ENCODE results near the gene ACAA1. TPM values are rescaled to one million over a fixed set of nuclear protein-coding genes. Genes with fewer than 3 reads are reported as not detected.
A peak's percentile ranks its signal among the peaks of the same experiment; 100 is the strongest.

ACAA1 gene
- polyA plus RNA-seq, 1 experiment: 47.6 TPM

DNA sequence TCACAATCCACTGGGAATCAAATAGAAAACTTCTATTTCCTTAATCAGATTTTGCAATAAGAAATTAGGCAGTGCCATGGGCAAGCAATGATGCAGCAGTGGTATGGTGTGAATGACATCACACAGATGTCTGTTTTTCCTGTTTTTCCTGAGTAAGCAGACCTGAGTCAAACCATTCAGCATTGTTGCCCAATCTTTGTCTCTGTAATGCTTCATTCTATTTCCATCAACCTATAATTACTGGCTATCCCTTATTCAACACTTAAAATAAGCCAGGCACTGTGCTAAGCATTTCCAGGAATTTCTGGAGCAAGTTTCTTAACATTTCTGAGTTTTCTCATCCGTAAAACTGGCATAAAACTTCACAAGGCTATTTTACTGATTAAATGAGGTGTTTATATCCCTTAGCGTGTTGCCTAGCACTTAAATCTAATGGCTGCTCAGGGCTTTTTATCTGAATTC, 17.1 kb upstream of the ACAA1 start:
- Histone ChIP-seq H3K4me3 (ENCODE audit: low read depth, low read length) (no peak overlapping the region), H3K9me3 (ENCODE audit: control insufficient read depth, insufficient read depth, low read length) (no peaks in the 10 kb centered on the region), H3K27ac (ENCODE audit: low read depth, low read length) (no peak overlapping the region), H3K27me3 (ENCODE audit: control insufficient read depth, insufficient read depth, low read length) (no peaks in the 10 kb centered on the region)
- ChIA-PET POLR2A (interaction anchor here (0.8 kb wide), 1 partner anchor 17 kb away, joined by 3 read pairs; the partner anchor contains the start of gene ACAA1), CTCF (interaction anchor here (1.5 kb wide), 1 partner anchor 10 kb away, joined by 4 read pairs; no protein-coding TSS in a partner anchor)
- TF ChIP-seq, protein P1, sequence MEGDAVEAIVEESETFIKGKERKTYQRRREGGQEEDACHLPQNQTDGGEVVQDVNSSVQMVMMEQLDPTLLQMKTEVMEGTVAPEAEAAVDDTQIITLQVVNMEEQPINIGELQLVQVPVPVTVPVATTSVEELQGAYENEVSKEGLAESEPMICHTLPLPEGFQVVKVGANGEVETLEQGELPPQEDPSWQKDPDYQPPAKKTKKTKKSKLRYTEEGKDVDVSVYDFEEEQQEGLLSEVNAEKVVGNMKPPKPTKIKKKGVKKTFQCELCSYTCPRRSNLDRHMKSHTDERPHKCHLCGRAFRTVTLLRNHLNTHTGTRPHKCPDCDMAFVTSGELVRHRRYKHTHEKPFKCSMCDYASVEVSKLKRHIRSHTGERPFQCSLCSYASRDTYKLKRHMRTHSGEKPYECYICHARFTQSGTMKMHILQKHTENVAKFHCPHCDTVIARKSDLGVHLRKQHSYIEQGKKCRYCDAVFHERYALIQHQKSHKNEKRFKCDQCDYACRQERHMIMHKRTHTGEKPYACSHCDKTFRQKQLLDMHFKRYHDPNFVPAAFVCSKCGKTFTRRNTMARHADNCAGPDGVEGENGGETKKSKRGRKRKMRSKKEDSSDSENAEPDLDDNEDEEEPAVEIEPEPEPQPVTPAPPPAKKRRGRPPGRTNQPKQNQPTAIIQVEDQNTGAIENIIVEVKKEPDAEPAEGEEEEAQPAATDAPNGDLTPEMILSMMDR (IDR thresholded peaks at IDR 0.05; ENCODE audit: low read depth, low read length): no peak
- DNase-seq (ENCODE audit: low read depth, low spot score): peak; percentile 29

DNA sequence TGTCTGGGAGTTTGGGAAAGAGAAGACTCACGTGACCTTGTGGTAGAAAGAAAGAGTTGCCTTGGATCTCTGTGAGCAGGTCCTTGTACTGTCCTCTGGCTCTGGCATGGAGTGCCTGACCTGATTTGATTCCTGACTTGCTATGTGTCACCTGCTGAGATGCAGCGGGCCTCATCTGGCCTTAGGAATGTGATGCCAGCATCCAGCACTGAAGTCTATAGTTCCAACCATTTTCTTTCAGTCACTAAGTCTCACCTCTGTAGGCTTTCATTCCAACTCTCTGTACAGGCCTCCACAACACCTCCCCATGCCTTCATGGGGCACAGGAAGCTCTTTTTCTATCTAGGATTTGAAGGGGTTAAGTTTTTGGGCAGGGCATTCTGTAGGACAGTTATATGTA, 16.3 kb upstream of the ACAA1 start:
- ChIA-PET POLR2A (no interaction called here), CTCF (interaction anchor here (0.6 to 1.5 kb wide), 3 partner anchors 10 to 1484 kb away, joined by 3 to 4 read pairs (median 3); partner anchors contain the start of gene XYLB)

DNA sequence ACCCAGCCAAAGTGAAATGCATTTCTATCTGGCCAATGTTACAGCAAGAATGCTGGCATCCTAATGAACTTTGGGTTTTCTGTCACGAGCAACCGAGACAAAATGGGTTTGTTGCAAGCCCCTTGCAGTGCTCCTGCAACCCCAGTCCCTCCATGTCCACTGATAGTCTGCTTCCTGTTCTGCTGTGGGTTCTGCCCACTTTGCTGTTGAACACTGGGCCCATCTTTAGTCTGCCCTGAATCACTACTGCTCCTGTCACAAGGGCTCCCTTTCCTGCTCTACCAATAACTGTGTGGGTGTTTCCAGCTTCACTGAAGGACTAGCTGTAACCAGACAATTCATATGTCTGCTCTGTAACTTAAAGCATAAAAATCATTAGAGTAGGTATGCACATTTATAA, 15.7 kb upstream of the ACAA1 start:
- TF ChIP-seq, protein P1 (IDR thresholded peaks at IDR 0.05; ENCODE audit: low read depth, low read length): no peak
- Histone ChIP-seq H3K9me3 (ENCODE audit: control insufficient read depth, insufficient read depth, low read length) (no peaks in the 10 kb centered on the region), H3K27ac (ENCODE audit: low read depth, low read length) (no peak overlapping the region), H3K27me3 (ENCODE audit: control insufficient read depth, insufficient read depth, low read length) (no peaks in the 10 kb centered on the region), H3K4me3 (ENCODE audit: low read depth, low read length) (no peak overlapping the region)
- DNase-seq (ENCODE audit: low read depth, low spot score): no peak
- ChIA-PET CTCF (interaction anchor here (0.6 to 1.5 kb wide), 3 partner anchors 11 to 194 kb away, joined by 3 to 16 read pairs (median 4); partner anchors contain the start of gene XYLB), POLR2A (no interaction called here)

More for the DNA sequence above, 16.3 kb upstream of the ACAA1 start:
- TF ChIP-seq, protein P1 (IDR thresholded peaks at IDR 0.05; ENCODE audit: low read depth, low read length): no peak
- Histone ChIP-seq H3K4me3 (ENCODE audit: low read depth, low read length) (no peak overlapping the region), H3K27ac (ENCODE audit: low read depth, low read length) (no peak overlapping the region), H3K27me3 (ENCODE audit: control insufficient read depth, insufficient read depth, low read length) (no peaks in the 10 kb centered on the region), H3K9me3 (ENCODE audit: control insufficient read depth, insufficient read depth, low read length) (no peaks in the 10 kb centered on the region)
- DNase-seq (ENCODE audit: low read depth, low spot score): no peak

DNA sequence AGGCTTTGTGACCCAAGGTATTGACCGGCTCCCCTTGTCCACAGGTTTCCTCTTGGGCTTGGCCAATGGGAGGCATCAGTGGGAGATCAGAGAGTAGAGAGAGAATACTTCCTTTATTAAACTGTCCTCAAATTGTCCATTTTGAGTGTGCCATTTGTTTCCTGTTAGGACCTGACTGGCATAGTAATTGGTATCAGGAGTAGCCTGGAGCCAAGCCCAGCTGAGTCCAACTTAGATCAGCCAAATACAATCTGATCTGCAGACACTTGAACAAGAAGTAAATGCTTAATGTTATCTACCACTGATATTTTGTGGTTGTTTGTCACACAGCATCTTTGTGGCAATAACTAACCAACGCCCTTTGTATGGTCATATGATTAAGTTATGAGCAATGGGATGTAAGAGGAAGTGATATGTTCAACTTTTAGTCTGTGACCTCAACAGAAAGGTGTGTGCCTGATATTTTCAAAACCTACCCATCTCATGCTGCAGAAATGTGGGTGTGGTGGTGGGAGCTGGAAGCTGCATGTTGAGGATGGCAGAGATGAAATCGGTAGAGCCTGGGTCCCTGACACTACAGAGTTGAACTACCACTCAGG, 14.8 kb upstream of the ACAA1 start:
- Histone ChIP-seq H3K27me3 (ENCODE audit: control insufficient read depth, insufficient read depth, low read length) (no peaks in the 10 kb centered on the region), H3K27ac (ENCODE audit: low read depth, low read length) (no peak overlapping the region), H3K9me3 (ENCODE audit: control insufficient read depth, insufficient read depth, low read length) (no peaks in the 10 kb centered on the region), H3K4me3 (ENCODE audit: low read depth, low read length) (no peak overlapping the region)
- DNase-seq (ENCODE audit: low read depth, low spot score): no peak
- POLR2A ChIA-PET: no interaction called here
- TF ChIP-seq, protein P1 (IDR thresholded peaks at IDR 0.05; ENCODE audit: low read depth, low read length): no peak
- CTCF ChIA-PET: interaction anchor here (0.7 kb wide), 1 partner anchor 80 kb away, joined by 7 read pairs; no protein-coding TSS in a partner anchor

DNA sequence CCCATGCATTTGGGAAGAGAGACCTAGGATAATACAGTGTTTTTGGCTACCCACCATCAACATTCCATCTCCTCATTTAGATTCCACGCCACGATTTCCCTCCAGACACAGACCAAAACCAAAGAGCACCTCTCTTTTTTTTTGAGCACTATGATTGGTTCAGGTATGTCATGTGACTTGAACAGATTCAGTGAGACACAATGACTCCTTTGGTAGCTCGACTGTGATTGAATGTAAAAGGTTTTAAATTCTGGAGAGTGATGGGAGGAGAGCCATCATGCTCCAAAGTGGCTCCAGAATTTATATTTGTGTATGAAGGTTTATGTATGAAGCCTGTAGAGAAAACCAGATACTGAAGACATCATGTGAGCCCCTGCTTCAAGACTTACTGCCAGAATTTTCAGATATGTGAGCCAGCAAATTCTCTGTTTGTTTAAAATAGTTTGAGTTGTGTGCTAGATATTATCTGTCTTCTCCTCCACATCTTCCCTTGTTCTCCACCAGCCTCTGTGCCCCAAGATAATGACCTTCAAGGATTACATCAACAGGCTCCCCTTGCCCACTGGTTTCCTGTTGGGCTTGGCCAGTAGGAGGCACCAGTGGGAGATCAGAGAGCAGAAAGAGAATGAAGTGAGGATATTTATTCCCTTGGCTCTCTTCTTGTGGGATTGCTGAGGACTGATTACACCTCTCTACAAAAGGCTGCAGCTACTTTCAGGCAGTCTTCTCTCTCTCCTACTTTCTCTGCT, 14.0 kb upstream of the ACAA1 start:
- TF ChIP-seq, protein P1 (IDR thresholded peaks at IDR 0.05; ENCODE audit: low read depth, low read length): peak; percentile 17; the same call in 1 of the 2 replicates
- Histone ChIP-seq H3K9me3 (ENCODE audit: control insufficient read depth, insufficient read depth, low read length) (no peaks in the 10 kb centered on the region; the same call in 1 of the 2 replicates), H3K27me3 (ENCODE audit: control insufficient read depth, insufficient read depth, low read length) (no peaks in the 10 kb centered on the region), H3K27ac (ENCODE audit: low read depth, low read length) (no peak overlapping the region), H3K4me3 (ENCODE audit: low read depth, low read length) (no peak overlapping the region)
- CTCF ChIA-PET: no interaction called here
- POLR2A ChIA-PET: no interaction called here
- DNase-seq (ENCODE audit: low read depth, low spot score): no peak

Measured in AG04450 (cell line).